NCI-H748 (cell line): ENCODE data around the gene YBEY.

Source experiments
- DNase-seq: peaks from one replicate; lab custom pipeline; 2025; ENCODE audit not compliant: unreplicated experiment; lab: John Stamatoyannopoulos, UW

The YBEY gene

GRCh38 chr21:46325073-46325912 is 39.2 kb downstream of the YBEY start:
- peak; percentile 57 for DNase-seq

- peak; percentile 55 for DNase-seq
These were observed 40.1 kb downstream of the YBEY start for GRCh38 chr21:46326110-46326703.

GRCh38 chr21:46327711-46328110 is 41.6 kb downstream of the YBEY start:
- no peak for DNase-seq

DNA sequence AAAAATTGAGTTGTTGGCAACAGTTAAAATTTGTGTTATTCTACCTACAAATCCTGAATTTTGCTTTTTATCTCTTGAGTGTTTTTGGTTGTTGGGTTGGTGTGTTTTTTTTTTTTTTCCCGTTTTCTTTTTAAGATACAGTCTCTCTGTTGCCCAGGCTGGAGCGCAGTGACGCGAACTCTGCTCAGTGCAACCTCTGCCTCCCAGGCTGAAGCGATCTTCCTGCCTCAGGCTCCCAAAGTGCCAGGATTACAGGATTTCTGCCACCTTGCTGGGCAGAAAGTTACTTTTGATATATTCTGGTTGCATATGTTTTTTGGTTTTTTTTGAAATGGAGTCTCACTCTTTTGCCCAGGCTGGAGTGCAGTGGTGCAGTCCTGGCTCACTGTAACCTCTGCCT is 42.0 kb downstream of the YBEY start:
- DNase-seq = no peak

- no peak for DNase-seq
These were observed 43.7 kb downstream of the YBEY start for GRCh38 chr21:46329796-46330195.

- DNase-seq = no peak
These were observed 48.4 kb downstream of the YBEY start for GRCh38 chr21:46334351-46335140.

DNA sequence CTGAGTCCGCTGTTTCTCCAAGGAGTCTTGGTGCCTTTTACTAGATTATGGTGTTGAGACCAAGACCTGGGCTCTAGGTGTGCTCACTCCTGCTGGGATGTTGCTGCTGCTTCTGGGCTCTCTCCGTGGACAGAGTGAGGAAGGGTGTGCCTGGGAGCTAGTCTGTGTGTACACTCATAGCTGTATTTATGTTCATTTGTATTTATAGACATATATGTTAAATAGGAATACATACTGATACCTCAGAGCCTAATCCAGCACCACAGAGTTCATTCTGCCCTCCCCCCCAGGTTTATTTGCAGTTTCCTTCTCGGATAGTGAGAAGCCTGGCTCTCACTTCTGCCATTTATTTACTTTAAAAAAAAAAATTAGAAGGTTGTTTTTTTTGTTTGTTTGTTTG is 50.5 kb downstream of the YBEY start:
- DNase-seq = no peak

- no peak for DNase-seq
These were observed 54.9 kb downstream of the YBEY start for GRCh38 chr21:46340998-46341397.

DNA sequence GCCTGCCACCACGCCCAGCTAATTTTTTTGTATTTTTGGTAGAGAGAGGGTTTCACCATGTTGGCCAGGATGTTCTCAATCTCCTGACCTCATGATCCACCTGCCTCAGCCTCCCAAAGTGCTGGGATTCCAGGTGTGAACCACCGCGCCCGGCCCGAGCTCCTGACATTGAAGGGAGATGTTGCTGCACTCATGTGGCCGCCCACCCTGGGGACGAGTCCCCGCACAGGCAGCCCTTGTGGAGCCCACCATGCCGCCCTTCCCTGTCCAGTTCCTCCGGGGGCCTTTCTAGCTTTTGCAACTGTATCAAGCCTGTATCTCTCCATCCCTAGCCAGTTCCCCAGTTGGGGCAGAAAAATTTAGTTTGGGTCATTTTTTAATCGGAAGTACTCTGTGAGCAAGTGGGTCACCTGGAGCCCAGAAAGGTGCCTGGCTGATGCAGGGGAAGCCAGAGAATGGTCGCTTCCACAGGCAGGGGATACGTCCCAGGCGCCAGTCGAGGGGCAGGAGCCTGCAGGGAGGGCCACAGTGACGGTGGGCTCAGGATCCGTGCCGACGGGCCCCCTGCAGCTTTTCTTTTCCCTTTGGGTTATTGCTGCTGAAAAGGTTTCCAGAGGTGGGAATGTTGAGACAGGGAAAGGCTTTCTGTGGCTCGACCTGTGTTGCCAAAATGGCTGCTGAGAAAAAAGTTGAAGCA is 58.2 kb downstream of the YBEY start:
- no peak for DNase-seq

GRCh38 chr21:46345861-46346260 is 59.7 kb downstream of the YBEY start:
- no peak for DNase-seq

DNA sequence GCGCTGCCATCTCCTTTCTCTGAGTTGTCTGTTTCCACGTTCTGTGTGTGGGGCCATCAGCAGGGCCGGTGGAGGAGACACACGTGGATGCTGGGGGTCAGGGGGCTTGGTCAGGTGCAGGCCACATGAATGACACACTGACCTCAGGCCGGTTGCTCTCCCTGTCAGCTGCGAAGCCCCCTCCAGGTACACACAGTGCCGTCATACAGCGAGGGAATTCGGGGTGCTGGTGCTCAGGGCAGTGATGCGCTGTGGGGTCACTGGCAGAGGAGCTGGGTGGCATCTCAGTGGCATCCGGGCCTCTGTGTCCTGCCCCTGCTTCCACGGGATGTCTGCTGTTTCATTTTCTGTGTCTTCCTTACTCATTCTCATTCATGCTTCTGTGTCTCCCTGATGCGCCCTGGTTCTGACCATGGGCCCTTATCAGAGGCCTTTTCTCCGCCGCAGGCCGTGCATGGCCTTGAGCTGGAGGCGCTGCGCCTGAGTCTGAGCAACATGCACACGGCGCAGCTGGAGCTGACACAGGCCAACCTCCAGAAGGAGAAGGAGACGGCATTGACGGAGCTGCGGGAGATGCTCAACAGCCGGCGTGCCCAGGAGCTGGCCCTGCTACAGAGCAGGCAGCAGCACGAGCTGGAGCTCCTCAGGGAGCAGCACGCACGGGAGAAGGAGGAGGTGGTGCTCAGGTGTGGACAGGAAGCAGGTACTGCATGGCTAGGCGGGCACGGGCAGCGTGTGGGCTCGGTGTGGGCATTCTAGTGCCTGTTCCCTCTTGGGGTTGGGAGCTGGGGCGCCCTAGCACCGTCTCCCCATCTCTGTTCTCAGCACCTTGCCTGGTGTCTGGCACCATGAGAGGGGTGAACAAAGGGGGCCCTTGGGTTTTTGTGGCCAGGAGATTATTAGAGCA is 60.4 kb downstream of the YBEY start:
- no peak for DNase-seq

DNA sequence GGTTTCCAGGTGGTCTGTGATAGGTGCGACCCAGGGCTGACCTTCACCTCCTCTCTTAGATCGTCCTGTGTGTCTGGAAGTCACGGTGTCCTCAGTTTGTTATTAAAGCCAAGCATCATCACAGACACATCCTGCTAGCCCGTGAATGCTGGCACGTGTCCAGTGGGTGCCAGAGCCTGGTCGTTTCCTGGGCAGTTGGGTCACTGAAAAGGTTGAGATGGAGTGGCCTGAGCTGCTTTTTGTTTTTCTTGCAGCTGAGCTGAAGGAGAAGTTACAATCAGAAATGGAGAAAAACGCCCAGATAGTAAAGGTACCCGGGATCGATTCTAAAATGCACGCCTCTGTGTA is 61.0 kb downstream of the YBEY start:
- DNase-seq = no peak
